Adipose tissue (tissue), 3 donors: ENCODE measurements around the gene ELOA2. TPM values are rescaled to one million over a fixed set of nuclear protein-coding genes. Genes with fewer than 3 reads are reported as not detected.
"Not testable (repeated sequence)": the region's sequence is repeated elsewhere in the genome, so short reads cannot be mapped to it uniquely, and the experiment has no call there.

Experiments used
- H3K27ac ChIP-seq: one replicate; pipeline ENCODE4 v1.5.1; 2013; ENCODE audit warnings: low read depth, low read length
- WGBS, 3 donors: extraction: QIAGEN DNeasy Blood & Tissue Kit; methylation state at CpG; one replicate each; pipeline ENCODE4 v1.1.7; 2013; 5-methylcytosine and 5-hydroxymethylcytosine counted together
- polyA plus RNA-seq, 3 donors: library from polyadenylated mRNA; stranded (reverse); fragments of 200-250 nt; gene quantifications; one replicate each; pipeline ENCODE4 v1.2.3, GENCODE V29; 2013
- donor health status: healthy with polysubstance abuse.
- donor health status: Bipolar disorder and iron deficiency.
- donor health status: healthy.

The ELOA2 gene
- not detected for polyA plus RNA-seq

DNA sequence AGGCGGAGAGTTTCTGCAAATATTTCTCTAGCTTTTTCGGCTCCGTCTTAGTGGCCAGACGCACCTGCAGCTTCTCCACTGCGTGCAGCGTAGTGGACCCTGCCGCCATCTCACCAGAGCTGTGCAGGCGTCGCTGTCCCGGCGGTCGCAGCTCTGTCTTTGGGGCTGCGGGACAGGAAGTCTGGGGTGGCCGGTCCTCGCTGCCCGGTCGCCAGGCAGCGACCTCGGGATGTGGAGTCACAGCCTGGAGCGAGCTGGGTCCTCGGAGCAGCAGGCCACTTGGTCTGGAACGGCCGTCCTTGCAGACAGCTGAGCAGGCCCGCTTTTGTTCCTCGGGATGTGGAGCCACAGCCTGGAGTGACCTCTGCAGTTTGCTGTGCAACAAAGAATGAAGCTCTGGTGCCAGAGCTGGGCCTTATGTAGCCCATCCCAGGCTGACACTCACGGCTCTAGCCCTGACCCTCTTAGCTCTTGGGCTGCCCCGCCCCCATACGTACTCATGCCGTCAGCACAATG, at the start of gene ELOA2:
Gene ELOA2 (minus strand): TSS at position 466 of the 516 bp plus-strand sequence. CDS start 357 bp downstream, at position 109.
- 91 to 96% (median 95%) methylated on average over 29 of the region's 29 CpGs for WGBS, 3 donors
- H3K27ac ChIP-seq: no peak within 1 kb of the TSS

- 82 to 90% (median 83%) methylated on average over 2 of the region's 2 CpGs for WGBS, 3 donors
- H3K27ac ChIP-seq: no peak overlapping the region
Observed at GRCh38 chr18:47081578-47081977, 46.2 kb upstream of the ELOA2 start.

GRCh38 chr18:47080872-47081271, 45.5 kb upstream of the ELOA2 start:
- H3K27ac ChIP-seq: no peak overlapping the region
- 93 to 98% (median 93%) methylated on average over 2 of the region's 2 CpGs for WGBS, 3 donors

GRCh38 chr18:47077111-47077510, 41.7 kb upstream of the ELOA2 start:
- no peak overlapping the region for H3K27ac ChIP-seq
- WGBS, 3 donors: 88 to 91% (median 89%) methylated on average over 7 of the region's 7 CpGs

DNA sequence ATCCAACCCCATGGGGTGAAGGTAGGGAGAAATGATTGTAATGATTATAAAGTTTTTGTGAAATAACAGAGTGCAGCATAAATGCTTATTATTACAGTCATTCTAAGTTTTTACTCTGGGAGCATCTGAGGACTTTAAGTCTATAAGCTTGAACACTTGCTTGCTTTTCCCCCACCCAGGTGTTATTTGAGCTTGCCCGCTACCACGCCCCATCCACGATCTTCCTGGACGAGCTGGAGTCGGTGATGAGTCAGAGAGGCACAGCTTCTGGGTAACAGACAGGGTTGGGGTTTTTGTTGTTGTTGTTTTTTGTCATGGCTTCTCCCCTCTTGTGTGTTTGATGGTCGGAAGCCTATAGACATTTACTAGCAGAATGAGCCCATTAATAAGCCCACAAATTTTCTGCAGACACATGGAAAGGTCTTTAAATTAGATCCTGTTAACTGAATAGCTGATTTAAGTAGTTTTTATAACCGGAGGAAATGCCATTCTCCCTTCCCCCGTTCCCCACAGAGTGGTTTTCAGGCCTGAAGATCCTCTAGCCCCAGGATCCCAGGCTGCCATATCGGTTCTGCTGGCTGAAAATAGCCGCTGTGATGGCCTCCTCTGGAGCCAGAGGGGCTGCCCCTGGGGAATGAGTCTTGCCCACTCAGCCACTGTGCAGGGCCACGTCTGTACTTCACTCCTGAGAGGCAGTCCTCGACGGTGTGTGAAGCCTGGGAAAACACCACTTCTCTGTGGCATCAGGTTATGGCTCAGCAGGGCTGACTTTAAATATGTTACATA, 39.9 kb upstream of the ELOA2 start:
- no peak overlapping the region for H3K27ac ChIP-seq
- 61 to 75% (median 75%) methylated on average over 13 of the region's 13 CpGs for WGBS, 3 donors

- H3K27ac ChIP-seq: no peak overlapping the region
- WGBS, 3 donors: 66 to 73% (median 71%) methylated on average over 3 of the region's 3 CpGs
Observed at GRCh38 chr18:47067648-47068047, 32.2 kb upstream of the ELOA2 start.

- 89 to 94% (median 93%) methylated on average over 8 of the region's 8 CpGs for WGBS, 3 donors
- no peak overlapping the region for H3K27ac ChIP-seq
Observed at GRCh38 chr18:47063096-47063495, 27.7 kb upstream of the ELOA2 start.

DNA sequence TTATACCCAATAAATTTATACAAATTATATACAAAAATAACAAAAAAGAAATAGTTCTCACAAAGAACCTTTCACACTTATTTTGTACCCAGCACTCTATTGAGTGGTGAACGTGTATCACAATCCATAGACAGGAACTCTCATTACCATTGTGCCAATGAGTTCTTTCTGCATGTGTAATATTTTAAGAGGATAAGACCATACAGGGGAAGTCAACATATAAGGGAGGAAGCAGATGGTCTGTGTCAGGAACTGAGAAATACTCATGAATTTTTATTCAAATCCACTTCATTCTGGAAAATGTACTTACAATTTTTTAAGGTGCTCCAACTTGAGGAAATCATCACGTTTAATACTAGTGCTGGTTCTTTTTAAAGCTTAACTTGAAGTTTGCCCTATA, 27.1 kb upstream of the ELOA2 start:
- 28 to 71% (median 38%) methylated on average over 2 of the region's 2 CpGs for WGBS, 3 donors
- H3K27ac ChIP-seq: no peak overlapping the region

- no peak overlapping the region for H3K27ac ChIP-seq
- WGBS, 3 donors: 84 to 85% (median 85%) methylated on average over 5 of the region's 5 CpGs
Observed at GRCh38 chr18:47054369-47054768, 18.9 kb upstream of the ELOA2 start.

DNA sequence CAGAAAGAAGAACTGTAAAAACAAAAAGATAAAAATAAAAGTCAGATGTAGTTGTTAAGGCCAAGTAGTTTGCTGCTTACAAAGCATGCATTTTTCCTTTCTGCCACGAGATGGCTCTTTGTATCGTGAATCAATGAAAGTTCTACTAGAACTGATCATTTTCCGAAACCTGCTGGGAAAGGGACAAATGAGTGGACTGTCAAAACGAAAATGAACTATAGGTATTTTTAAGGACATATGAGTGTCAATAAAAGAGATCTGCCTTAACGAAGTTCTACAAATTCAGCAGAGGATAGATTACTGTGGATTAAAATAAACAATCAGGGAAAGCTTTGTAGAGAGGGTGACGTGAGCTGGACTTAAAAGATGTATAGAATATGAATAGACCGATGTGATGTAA, 15.0 kb upstream of the ELOA2 start:
- no peak overlapping the region for H3K27ac ChIP-seq
- WGBS, 3 donors: 31 to 38% (median 33%) methylated on average over 7 of the region's 7 CpGs

GRCh38 chr18:47040982-47041381, 5.6 kb upstream of the ELOA2 start:
- H3K27ac ChIP-seq: no peak overlapping the region
- 93 to 96% (median 95%) methylated on average over 6 of the region's 6 CpGs for WGBS, 3 donors

DNA sequence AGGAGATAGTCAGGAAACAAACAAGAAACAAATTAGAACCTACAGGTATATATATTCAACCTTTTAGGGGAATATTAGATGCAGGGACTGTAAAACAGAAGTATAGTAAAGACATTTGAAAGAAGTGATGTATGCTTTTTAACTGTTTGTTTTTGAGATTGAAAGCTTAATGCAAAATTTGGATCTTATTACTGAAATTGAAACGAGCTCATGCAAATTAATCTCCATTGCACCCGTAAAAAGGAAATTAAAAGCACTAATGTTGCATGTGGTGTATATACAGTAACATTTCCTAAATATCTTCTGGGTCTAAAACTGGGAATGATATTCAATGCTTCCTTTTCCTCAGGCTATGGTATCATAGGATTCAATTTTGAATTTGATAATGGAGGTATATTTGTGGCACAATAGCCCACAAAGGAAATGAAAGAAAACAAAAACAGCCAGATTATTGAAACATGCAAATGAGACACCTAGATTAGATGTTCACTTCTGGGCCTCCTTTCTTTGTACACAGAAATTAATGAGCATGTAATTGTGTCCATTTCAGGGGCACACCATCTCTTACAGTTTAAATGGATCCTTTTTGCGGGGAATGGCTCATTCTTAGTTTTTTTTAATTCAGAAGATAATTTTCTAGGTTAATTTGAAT, 1.6 kb upstream of the ELOA2 start:
- no peak overlapping the region for H3K27ac ChIP-seq
- WGBS, 3 donors: 79 to 90% (median 88%) methylated on average over 3 of the region's 3 CpGs

GRCh38 chr18:47036298-47036874, 965 bp upstream of the ELOA2 start:
- H3K27ac ChIP-seq: no peak overlapping the region
- WGBS, 3 donors: 79 to 82% (median 82%) methylated on average over 2 of the region's 2 CpGs

- 92 to 98% (median 93%) methylated on average over 25 to 28 of the region's 28 CpGs for WGBS, 3 donors
- not testable (repeated sequence) for H3K27ac ChIP-seq
Observed at GRCh38 chr18:47034591-47034990, 830 bp downstream of the ELOA2 start.

DNA sequence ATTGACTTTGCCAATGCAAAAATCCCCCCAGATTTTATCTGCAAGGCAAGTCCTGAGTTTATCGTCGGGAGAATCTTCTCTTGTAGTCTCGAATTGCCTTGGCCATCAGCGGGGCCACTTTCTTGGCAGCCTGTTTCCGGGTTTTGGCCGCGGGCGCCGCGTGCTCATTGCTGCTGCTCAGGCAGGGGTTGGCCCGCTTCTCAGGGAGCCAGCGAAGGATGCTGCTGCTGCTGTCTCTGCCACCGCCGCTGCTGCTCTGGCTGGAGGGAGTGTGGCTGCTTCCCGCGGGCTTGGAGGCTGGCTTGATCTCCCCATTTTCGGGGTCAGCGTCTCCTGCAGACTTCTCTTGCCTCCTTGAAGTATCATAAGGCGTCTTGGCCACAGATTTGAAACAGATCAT, 2.5 kb downstream of the ELOA2 start:
- WGBS, 3 donors: 91 to 92% (median 91%) methylated on average over 19 of the region's 19 CpGs
- no peak overlapping the region for H3K27ac ChIP-seq

DNA sequence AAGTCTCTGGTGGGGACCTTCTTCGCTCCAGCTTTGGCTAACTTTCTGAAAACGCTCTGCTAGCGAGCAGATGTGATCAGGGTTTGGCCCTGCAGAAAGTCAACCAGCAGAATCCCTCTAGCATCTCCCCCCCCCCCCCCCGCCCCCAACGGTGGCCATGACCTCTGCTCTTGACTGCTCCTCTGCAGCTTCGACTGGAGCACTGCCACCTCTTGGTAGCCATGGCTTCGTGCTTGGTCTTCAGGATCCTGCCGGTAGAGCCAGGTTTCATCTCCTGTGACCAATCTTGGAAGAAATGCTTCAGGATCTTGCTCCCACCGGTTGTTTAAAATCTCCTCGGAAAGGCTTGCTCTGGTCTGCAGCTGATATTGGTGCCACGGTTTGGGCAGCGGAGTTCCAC, 4.5 kb downstream of the ELOA2 start:
- WGBS, 3 donors: 87 to 97% (median 93%) methylated on average over 4 of the region's 12 CpGs
- not testable (repeated sequence) for H3K27ac ChIP-seq

DNA sequence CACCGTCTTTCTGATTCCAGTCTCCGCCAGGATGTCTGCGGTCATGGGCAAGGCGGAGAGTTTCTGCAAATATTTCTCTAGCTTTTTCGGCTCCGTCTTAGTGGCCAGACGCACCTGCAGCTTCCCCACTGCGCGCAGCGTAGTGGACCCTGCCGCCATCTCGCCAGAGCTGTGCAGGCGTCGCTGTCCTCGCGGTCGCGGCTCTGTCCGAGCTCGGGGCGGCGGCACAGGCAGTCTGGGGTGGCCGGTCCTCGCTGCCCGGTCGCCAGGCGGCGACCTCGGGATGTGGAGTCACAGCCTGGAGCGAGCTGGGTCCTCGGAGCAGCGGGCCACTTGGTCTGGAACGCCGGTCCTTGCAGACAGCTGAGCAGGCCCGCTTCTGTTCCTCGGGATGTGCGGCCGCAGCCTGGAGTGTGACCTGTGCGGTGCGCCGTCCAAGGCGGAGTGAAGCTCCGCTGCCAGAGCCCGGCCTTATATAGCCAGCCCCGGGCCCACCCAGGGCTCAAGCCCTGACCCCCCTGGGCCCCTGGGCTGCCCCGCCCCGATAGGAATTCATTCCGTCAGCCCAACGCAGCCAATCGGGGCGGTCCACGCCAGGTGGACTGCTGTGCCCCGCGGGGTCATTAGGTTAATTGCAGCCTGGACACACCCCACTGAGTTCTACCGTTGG, 5.6 kb downstream of the ELOA2 start:
- not testable (repeated sequence) for H3K27ac ChIP-seq
- no CpG with 5 or more reads among the region's 55 CpGs for WGBS, 3 donors

GRCh38 chr18:47028738-47029137, 6.7 kb downstream of the ELOA2 start:
- not testable (repeated sequence) for H3K27ac ChIP-seq
- WGBS, 3 donors: 91 to 97% methylated on average over 8 to 9 of the region's 29 CpGs; no CpG with 5 or more reads in 1 of the 3 donors
